HG02884 (cell line): ENCODE data around the gene TAP2.

Experiments
- ATAC-seq: cut with Tn5 transposase; IDR thresholded peaks from one replicate; pipeline ENCODE4 v1.9.1; 2021; ENCODE audit warnings: mild to moderate bottlenecking, moderate library complexity; ENCODE audit not compliant: unreplicated experiment

Gene TAP2

DNA sequence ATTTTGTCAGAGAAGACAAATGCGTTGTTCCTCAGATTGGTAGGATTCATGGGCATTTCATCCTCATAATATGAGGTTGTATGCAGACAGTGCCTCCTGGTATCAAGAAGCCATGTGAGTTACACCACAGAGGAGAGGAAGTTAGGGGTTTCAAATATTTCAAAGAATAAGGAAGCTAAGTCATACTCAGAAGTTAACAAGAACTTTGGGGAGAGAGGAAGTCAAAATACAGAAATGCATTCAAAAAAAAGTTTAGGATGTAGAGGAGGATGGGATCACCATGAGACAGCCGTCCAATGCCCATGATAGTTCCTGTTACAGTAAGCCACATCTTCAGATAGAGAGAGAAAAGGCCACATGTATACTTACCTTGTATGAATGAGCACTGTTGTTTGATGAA is 44.0 kb downstream of the TAP2 start:
- ATAC-seq: no peak

GRCh38 chr6:32792901-32793435 is 45.6 kb downstream of the TAP2 start:
- ATAC-seq: no peak

DNA sequence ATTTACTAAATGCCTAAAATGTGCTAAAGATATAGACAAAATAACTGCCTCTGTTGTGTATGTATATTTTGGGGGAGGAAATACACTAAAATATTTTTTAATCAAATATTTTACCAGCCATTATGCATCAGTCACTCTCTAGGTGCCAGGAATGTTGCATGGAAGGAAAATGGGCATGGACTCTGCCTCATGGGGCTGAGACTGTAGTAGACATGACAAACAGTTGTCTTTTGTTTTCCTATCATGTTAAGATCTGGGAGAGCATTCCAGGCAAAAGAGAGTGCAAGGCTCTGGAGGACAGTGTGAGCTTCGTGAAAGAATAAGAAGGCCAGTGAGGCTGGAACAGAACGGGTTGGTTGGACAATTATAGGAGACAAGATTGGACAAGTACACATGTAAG is 48.2 kb downstream of the TAP2 start:
- no peak for ATAC-seq
